GM23338 (cell line): ENCODE measurements around the gene SPATA25. TPM values are rescaled to one million over a fixed set of nuclear protein-coding genes. Genes with fewer than 3 reads are reported as not detected.
A peak's percentile ranks its signal among the peaks of the same experiment; 100 is the strongest.

Source experiments
- ATAC-seq: fragments of 200-7000 bp; cut with Tn5 transposase; 3 replicates; pipeline ENCODE4 v1.9.1; 2020
- DNase-seq: peaks from one replicate; pipeline ENCODE4 v3.0.0-alpha.2; 2015; ENCODE audit warnings: low spot score
- H2AFZ ChIP-seq: fragments of 200-600 bp; sonication (generic); 2 replicates; pipeline ENCODE4 v1.8.0; 2016; ENCODE audit warnings: antibody characterized with exemption, mild to moderate bottlenecking, moderate library complexity
- H3F3A ChIP-seq: fragments of 200-600 bp; sonication (generic); replicated peaks from 2 replicates; pipeline ENCODE4 v1.8.0; 2017; ENCODE audit warnings: antibody characterized with exemption, mixed run types, low read depth
- H3K27ac ChIP-seq: fragments of 200-600 bp; sonication (generic); 2 replicates; pipeline ENCODE4 v1.6.1; 2016; ENCODE audit warnings: low read depth
- H3K27me3 ChIP-seq: fragments of 200-600 bp; sonication (generic); 2 replicates; pipeline ENCODE4 v1.8.0; 2016; ENCODE audit warnings: mild to moderate bottlenecking, mixed run types, moderate library complexity; ENCODE audit not compliant: insufficient read depth
- H3K36me3 ChIP-seq: fragments of 200-600 bp; sonication (generic); 2 replicates; pipeline ENCODE4 v1.8.0; 2016; ENCODE audit warnings: mild to moderate bottlenecking; ENCODE audit not compliant: insufficient read depth
- H3K4me1 ChIP-seq: fragments of 200-600 bp; sonication (generic); 2 replicates; pipeline ENCODE4 v1.8.0; 2016; ENCODE audit warnings: mild to moderate bottlenecking, moderate library complexity; ENCODE audit not compliant: insufficient read depth
- H3K4me2 ChIP-seq: fragments of 200-600 bp; sonication (generic); 2 replicates; pipeline ENCODE4 v1.7.1; 2017; ENCODE audit warnings: mixed run types
- H3K4me3 ChIP-seq: fragments of 200-600 bp; sonication (generic); 2 replicates; pipeline ENCODE4 v1.6.1; 2016; ENCODE audit warnings: mixed run types
- H3K79me2 ChIP-seq: fragments of 200-600 bp; sonication (generic); replicated peaks from 2 replicates; pipeline ENCODE4 v1.8.0; 2017; ENCODE audit warnings: mild to moderate bottlenecking; ENCODE audit not compliant: insufficient read depth
- H3K9me2 ChIP-seq: fragments of 200-600 bp; sonication (generic); 2 replicates; pipeline ENCODE4 v1.8.0; 2017; ENCODE audit not compliant: insufficient read depth
- H4K20me1 ChIP-seq: fragments of 200-600 bp; sonication (generic); replicated peaks from 2 replicates; pipeline ENCODE4 v1.8.0; 2017; ENCODE audit warnings: mild to moderate bottlenecking; ENCODE audit not compliant: insufficient read depth
- H3K27ac Mint-ChIP-seq: 2 replicates; pipeline ENCODE4 v1.8.0; 2020; ENCODE audit warnings: inconsistent platforms, mild to moderate bottlenecking, moderate library complexity, mixed read lengths
- H3K27me3 Mint-ChIP-seq: 3 replicates; pipeline ENCODE4 v1.8.0; 2022; ENCODE audit warnings: low read depth, mild to moderate bottlenecking, moderate library complexity, mixed read lengths, inconsistent platforms; ENCODE audit not compliant: insufficient read depth, poor library complexity
- H3K36me3 Mint-ChIP-seq: 3 replicates; pipeline ENCODE4 v1.8.0; 2021; ENCODE audit warnings: low read depth, mild to moderate bottlenecking, inconsistent platforms, moderate library complexity, mixed read lengths
- H3K4me1 Mint-ChIP-seq: 3 replicates; pipeline ENCODE4 v1.8.0; 2020; ENCODE audit warnings: mild to moderate bottlenecking, inconsistent platforms, mixed read lengths
- H3K4me3 Mint-ChIP-seq: 3 replicates; pipeline ENCODE4 v1.8.0; 2021; ENCODE audit warnings: moderate library complexity, mild to moderate bottlenecking, inconsistent platforms, mixed read lengths
- H3K9me3 Mint-ChIP-seq: 3 replicates; pipeline ENCODE4 v1.8.0; 2020; ENCODE audit warnings: moderate library complexity, mild to moderate bottlenecking, inconsistent platforms, mixed read lengths
- ETS1 ChIP-seq: IDR thresholded peaks from 2 replicates; pipeline ENCODE4 v1.6.1; 2016; ENCODE audit warnings: antibody characterized with exemption
- JUNB ChIP-seq: IDR thresholded peaks from one replicate; pipeline ENCODE4 v1.6.1; 2016; ENCODE audit warnings: antibody characterized with exemption; ENCODE audit not compliant: unreplicated experiment
- NANOG ChIP-seq: IDR thresholded peaks from 2 replicates; pipeline ENCODE4 v1.6.1; 2016; ENCODE audit warnings: antibody characterized with exemption, borderline replicate concordance
- POLR2AphosphoS5 ChIP-seq: IDR thresholded peaks from 2 replicates; pipeline ENCODE4 v1.6.1; 2016; ENCODE audit warnings: antibody characterized with exemption, low read depth
- STAT1 ChIP-seq: IDR thresholded peaks from one replicate; pipeline ENCODE4 v1.6.1; 2016; ENCODE audit warnings: antibody characterized with exemption; ENCODE audit not compliant: unreplicated experiment
- ZNF114 ChIP-seq: fragments of 250-450 bp; sonication (Bioruptor Pico); IDR thresholded peaks from 2 replicates; pipeline ENCODE4 v1.5.0; 2020; ENCODE audit warnings: mild to moderate bottlenecking, moderate library complexity
- ZNF331 ChIP-seq: fragments of 250-450 bp; sonication (Bioruptor Pico); IDR thresholded peaks from 2 replicates; pipeline ENCODE4 v1.5.0; 2020; ENCODE audit warnings: low read depth, mild to moderate bottlenecking, moderate library complexity
- polyA plus RNA-seq: library from polyadenylated mRNA; unstranded; fragments of >200 nt; fragmentation: Nextera tagmentation; extraction: Ambion mirVana; gene quantifications from 2 replicates; pipeline ENCODE4 v1.2.1, GENCODE V29; 2016
- total RNA-seq: library from RNA; depleted of rRNA; stranded (reverse); fragments of >200 nt; shearing (Covaris generic); gene quantifications from 2 replicates; pipeline ENCODE4 v1.2.3, GENCODE V29; 2014
- TF ChIP-seq, protein P1 (sequence below), 2 experiments: fragments of 200-600 bp in 1 of 2; sonication (generic) in 1 of 2; conservative IDR thresholded peaks; 2 replicates each; pipeline versions ENCODE4 v1.5.1 to v1.6.1; 2016 to 2017; ENCODE audit warnings: antibody characterized with exemption in 2 of 2, low read depth in 2 of 2, mild to moderate bottlenecking in 2 of 2, moderate library complexity in 1 of 2

The SPATA25 gene
- total and polyA plus RNA-seq, 2 experiments from 2014 or later = 7.5 TPM; not detected in 1

DNA sequence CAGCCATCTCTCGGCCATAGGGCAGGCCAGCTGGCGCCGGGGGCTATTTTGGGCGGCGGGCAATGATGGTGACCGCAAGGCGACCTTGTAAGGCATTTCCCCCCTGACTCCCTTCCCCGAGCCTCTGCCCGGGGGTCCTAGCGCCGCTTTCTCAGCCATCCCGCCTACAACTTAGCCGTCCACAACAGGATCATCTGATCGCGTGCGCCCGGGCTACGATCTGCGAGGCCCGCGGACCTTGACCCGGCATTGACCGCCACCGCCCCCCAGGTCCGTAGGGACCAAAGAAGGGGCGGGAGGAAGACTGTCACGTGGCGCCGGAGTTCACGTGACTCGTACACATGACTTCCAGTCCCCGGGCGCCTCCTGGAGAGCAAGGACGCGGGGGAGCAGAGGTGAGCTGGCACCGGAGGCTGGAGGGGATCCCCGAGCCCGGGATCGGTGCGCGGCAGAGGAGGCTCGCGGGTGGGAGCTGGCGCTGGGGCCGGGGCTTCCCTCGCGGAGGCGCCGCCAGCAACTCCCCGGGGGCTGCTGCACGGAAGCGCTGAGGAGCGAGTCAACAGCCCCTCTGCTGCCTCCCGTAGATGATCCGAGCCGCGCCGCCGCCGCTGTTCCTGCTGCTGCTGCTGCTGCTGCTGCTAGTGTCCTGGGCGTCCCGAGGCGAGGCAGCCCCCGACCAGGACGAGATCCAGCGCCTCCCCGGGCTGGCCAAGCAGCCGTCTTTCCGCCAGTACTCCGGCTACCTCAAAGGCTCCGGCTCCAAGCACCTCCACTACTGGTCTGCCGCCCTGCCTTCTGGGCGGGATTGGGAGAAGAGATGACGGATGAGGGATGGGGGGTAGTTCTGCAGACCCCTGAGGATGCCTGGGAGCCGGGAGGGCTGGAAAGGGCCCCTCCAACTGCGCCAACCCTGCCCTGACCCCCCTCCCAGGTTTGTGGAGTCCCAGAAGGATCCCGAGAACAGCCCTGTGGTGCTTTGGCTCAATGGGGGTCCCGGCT, 3.9 kb upstream of the SPATA25 start, which contains the start of the genes CTSA and NEURL2:
TSS of gene CTSA (plus strand) at position 351 of the 999 bp plus-strand sequence. CDS start at position 585, 234 bp downstream.
TSS of gene NEURL2 (minus strand) at position 224 of the 999 bp plus-strand sequence. CDS start at position 7, 217 bp downstream.
- H3K9me3 Mint-ChIP-seq = peaks cover 3% of the 10 kb centered on the region; the same call in 1 of the 3 replicates
- TF ChIP-seq ZNF114 (CRISPR knock-in tag) = no peak
- peak; percentile 78; the same call in 1 of the 2 replicates for TF ChIP-seq ETS1
- TF ChIP-seq POLR2AphosphoS5 = peak; percentile 82
- TF ChIP-seq, protein P1, sequence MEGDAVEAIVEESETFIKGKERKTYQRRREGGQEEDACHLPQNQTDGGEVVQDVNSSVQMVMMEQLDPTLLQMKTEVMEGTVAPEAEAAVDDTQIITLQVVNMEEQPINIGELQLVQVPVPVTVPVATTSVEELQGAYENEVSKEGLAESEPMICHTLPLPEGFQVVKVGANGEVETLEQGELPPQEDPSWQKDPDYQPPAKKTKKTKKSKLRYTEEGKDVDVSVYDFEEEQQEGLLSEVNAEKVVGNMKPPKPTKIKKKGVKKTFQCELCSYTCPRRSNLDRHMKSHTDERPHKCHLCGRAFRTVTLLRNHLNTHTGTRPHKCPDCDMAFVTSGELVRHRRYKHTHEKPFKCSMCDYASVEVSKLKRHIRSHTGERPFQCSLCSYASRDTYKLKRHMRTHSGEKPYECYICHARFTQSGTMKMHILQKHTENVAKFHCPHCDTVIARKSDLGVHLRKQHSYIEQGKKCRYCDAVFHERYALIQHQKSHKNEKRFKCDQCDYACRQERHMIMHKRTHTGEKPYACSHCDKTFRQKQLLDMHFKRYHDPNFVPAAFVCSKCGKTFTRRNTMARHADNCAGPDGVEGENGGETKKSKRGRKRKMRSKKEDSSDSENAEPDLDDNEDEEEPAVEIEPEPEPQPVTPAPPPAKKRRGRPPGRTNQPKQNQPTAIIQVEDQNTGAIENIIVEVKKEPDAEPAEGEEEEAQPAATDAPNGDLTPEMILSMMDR (conservative IDR thresholded peaks at IDR 0.05; ENCODE audit: low read depth in 2 of 2) = peak in 1 of 2 experiments; percentile 21; a peak in 2 of 4 replicates
- Histone ChIP-seq H3K79me2 (0 out of 2 replicates have a peak, but pooled peaks cover 5% of the 10 kb centered on the region), H3K27ac (no peak within 1 kb of the TSS), H3F3A (0 out of 2 replicates have a peak, but pooled peaks cover 6% of the 10 kb centered on the region), H3K9me2 (no peaks in the 10 kb centered on the region), H3K36me3 (peaks cover 3% of the 10 kb centered on the region; the same call in 1 of the 2 replicates), H3K4me1 (peaks cover 3% of the 10 kb centered on the region; the same call in 1 of the 2 replicates), H3K4me3 (peak within 1 kb of the TSS; percentile 86), H4K20me1 (no peaks in the 10 kb centered on the region), H3K27me3 (no peaks in the 10 kb centered on the region), H2AFZ (peak within 1 kb of the TSS; percentile 90), H3K4me2 (peak within 1 kb of the TSS; percentile 99)
- peak; percentile 61 for ATAC-seq
- peak within 1 kb of the TSS; percentile 88 for H3K27ac Mint-ChIP-seq
- H3K4me1 Mint-ChIP-seq = peaks cover 14% of the 10 kb centered on the region; the same call in 2 of the 3 replicates
- peak; percentile 95 for DNase-seq
- peak within 1 kb of the TSS; percentile 88 for H3K4me3 Mint-ChIP-seq
- H3K27me3 Mint-ChIP-seq = peaks cover 18% of the 10 kb centered on the region
- H3K36me3 Mint-ChIP-seq = peaks cover 20% of the 10 kb centered on the region

- Histone ChIP-seq H4K20me1 (no peaks in the 10 kb centered on the region), H3K79me2 (0 out of 2 replicates have a peak, but pooled peaks cover 5% of the 10 kb centered on the region), H3K9me2 (no peaks in the 10 kb centered on the region), H3K4me2 (peak overlapping the region; percentile 99), H3K4me3 (peak overlapping the region; percentile 86), H3K27me3 (no peaks in the 10 kb centered on the region), H2AFZ (peak overlapping the region; percentile 90), H3K36me3 (peaks cover 3% of the 10 kb centered on the region; the same call in 1 of the 2 replicates), H3K27ac (no peak overlapping the region), H3K4me1 (peaks cover 3% of the 10 kb centered on the region; the same call in 1 of the 2 replicates), H3F3A (0 out of 2 replicates have a peak, but pooled peaks cover 6% of the 10 kb centered on the region)
- peak; percentile 92 for DNase-seq
- Mint-ChIP-seq H3K27ac (peak overlapping the region; percentile 74; the same call in 1 of the 2 replicates), H3K9me3 (peaks cover 3% of the 10 kb centered on the region; the same call in 1 of the 3 replicates), H3K27me3 (peaks cover 19% of the 10 kb centered on the region), H3K4me1 (peaks cover 14% of the 10 kb centered on the region; the same call in 2 of the 3 replicates), H3K36me3 (peaks cover 18% of the 10 kb centered on the region), H3K4me3 (peak overlapping the region; percentile 88)
- ATAC-seq = peak; percentile 86
- no peak for TF ChIP-seq ZNF331 (CRISPR knock-in tag)
- TF ChIP-seq ZNF114 (CRISPR knock-in tag) = no peak
- no peak for TF ChIP-seq JUNB
- TF ChIP-seq, protein P1 (conservative IDR thresholded peaks at IDR 0.05; ENCODE audit: low read depth in 2 of 2) = peak; percentile 76 to 87
- no peak for TF ChIP-seq NANOG
- TF ChIP-seq STAT1 = no peak
- no peak for TF ChIP-seq ETS1
Observed at GRCh38 chr20:45890077-45890984, 2.9 kb upstream of the SPATA25 start.
